Activated CD4-positive, CD25-positive, alpha-beta regulatory T cell treated with anti-CD3 and anti-CD28 coated beads, Interleukin-2, amount 50 U/mL, for 72 hours (primary cell): ENCODE data around the gene SMIM44.
"Not testable (repeated sequence)": the region's sequence is repeated elsewhere in the genome, so short reads cannot be mapped to it uniquely, and the experiment has no call there.

ENCODE experiments used
- DNase-seq: peaks from one replicate; pipeline ENCODE4 v3.0.0; 2021

The SMIM44 gene

DNA sequence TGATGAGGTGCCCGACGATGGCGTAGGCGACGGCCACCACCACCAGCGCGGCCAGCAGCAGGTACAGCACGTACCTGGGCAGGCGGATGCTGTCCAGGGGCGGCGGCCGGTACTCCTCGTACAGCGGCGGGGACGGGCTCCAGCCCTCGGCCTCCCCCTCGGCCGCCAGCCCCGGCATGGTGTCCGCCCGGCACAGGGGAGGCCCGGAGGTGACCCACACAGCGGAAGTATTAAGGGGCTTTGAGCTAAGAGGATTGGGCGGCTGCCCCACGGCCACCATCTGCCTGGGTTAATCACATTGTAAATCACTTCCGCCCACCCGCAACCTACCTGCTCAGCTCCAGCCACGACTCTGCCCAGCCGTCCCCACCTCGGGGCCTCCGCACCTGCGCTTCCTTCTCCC lies at the start of gene SMIM44:
Gene SMIM44, minus strand, starts transcription at position 216 of the 403 bp plus-strand sequence. Its CDS starts 38 bp downstream, at position 178.
- no peak for DNase-seq

GRCh38 chr19:3533033-3533432 lies 49.8 kb upstream of the SMIM44 start:
- no peak for DNase-seq

DNA sequence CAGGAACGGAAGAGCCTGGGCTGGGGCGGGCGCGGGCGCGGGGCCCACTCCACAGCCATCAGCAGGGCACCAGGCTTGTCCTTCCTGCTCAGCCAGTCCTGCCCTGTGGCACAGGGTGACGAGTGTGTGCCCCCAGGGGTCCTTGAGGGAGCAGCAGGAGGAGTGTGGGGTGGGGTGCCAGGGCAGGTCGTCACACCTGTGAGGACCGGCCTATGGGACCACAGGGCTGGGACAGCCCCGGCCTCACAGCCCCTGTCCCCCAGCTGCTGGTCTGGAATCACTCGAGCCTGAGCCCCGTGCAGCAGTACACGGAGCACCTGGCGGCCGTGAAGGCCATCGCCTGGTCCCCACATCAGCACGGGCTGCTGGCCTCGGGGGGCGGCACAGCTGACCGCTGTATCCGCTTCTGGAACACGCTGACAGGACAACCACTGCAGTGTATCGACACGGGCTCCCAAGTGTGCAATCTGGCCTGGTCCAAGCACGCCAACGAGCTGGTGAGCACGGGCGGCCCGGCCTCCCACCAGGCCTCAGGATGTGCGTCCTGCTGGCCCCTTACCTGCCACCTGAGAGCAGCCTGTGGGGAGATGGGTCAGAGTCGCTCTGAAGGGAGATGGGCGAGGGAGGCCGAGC lies 49.0 kb upstream of the SMIM44 start:
- no peak for DNase-seq

DNA sequence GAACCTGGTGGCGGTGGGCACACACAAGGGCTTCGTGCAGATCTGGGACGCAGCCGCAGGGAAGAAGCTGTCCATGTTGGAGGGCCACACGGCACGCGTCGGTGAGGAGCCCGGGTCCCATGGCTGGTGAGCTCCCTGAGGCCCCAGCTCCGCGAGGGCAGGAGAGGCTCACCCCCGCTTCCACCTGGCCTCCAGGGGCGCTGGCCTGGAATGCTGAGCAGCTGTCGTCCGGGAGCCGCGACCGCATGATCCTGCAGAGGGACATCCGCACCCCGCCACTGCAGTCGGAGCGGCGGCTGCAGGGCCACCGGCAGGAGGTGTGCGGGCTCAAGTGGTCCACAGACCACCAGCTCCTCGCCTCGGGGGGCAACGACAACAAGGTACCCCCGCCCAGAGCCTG lies 48.5 kb upstream of the SMIM44 start:
- no peak for DNase-seq

DNA sequence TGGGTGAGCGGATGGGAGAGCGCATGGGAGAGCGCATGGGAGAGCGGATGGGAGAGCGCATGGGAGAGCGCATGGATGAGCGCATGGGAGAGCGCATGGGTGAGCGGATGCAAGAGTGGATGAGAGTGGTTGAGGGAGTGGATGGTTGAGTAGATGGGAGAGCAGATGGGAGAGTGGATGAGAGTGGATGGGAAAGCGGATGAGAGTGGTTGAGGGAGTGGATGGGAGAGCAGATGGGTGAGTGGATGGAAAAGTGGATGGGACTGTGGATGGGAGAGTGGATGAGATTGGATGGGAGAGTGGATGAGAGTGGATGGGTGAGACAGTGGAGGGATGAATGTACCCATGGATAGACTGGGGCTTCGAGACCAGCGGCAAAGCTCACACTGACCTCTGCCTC lies 47.1 kb upstream of the SMIM44 start:
- no peak for DNase-seq

- not testable (repeated sequence) for DNase-seq
Observed at GRCh38 chr19:3529299-3529698, 46.1 kb upstream of the SMIM44 start.

GRCh38 chr19:3528539-3529211 lies 45.4 kb upstream of the SMIM44 start:
- no peak for DNase-seq

GRCh38 chr19:3528080-3528479 lies 44.8 kb upstream of the SMIM44 start:
- DNase-seq: no peak

- no peak for DNase-seq
Observed at GRCh38 chr19:3527238-3527910, 44.1 kb upstream of the SMIM44 start.

DNA sequence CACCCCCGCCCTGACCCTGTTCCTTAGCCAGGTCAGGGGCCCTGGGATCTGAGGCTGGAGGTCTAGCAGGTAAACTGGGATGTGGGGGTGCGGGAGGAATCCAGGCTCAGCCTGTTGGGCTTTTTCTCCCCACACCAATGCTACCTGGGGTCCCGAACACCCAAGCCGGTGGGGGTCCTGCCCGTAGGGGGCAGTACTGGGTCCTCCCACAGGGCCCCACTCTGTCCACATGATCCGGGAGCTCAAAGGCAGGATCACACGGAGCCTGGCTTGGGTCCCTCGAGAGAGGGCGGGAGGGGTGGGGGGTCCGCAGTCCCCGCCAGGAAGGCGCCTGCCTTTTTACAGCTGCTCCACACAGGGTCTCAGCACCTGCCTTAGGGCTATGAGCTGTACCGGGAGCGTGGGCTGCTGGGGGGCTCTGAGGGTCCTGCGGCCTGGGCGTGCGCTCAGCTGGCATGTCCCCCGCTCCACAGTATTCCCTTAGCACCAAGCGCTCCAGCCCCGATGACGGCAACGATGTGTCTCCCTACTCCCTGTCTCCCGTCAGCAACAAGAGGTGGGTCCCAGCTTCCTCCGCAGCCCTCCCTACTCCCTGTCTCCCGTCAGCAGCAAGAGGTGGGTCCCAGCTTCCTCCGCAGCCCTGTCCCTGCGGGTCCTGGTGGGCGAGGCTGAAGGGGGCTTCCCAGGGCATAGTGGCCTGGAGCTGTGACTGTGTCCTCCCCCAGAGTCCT lies 43.4 kb upstream of the SMIM44 start:
- no peak for DNase-seq

- no peak for DNase-seq
Observed at GRCh38 chr19:3524904-3525451, 41.7 kb upstream of the SMIM44 start.

DNA sequence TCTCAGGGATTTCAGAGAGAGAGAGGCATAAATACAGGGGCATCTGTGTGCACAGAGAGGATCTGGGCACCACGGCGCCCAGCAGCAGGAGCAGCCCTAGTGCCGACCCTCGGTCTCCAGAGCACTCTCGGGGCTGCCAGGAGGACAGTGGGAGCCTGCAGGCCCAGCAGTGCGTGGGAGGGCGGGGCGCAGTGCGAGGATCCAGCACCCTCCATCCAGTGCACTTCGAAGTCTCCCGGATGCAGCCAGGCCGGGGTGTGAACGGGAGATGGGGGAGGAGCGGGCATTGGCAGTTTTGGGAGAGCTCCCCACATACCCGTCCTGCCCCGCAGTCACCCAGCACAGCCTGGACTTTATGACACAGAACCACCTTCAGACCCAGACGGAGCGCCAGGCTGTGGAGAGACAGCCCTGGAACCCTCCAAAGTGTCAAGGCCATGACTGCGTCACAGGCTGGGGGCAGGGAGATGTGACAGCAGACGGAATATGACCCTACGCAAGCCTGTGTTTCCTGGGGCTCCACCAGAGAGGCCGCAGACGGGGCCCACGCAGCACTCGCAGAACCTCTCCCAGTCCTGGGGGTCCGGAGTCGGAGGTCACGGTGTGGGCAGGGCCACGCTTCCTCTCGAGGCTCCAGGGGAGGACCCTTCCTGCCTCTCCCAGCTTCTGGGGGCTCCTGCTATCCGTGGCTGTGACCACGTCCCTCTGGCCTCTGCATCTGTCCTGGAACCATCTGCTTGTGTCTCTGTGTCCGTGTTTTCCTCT lies 41.0 kb upstream of the SMIM44 start:
- DNase-seq: no peak

- DNase-seq: no peak
Observed at GRCh38 chr19:3523361-3524077, 40.3 kb upstream of the SMIM44 start.

GRCh38 chr19:3522421-3523360 lies 39.5 kb upstream of the SMIM44 start:
- no peak for DNase-seq

DNA sequence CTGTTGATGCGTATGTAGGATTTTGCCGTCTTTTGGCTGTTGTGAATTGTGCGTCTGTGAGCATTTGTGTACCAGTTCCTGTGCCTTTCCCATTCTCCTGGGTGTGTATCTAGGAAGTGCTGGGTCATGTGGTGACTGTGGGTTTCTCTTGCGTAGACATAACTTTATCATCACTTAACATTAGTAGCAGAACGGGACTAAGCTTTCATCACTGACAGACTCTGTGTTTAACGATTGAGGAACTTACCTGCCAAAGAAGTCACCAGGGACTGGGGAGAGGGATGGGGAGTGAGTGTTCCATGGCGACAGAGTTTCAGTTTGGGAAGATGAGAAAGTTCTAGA lies 37.8 kb upstream of the SMIM44 start:
- no peak for DNase-seq

GRCh38 chr19:3520166-3521103 lies 37.2 kb upstream of the SMIM44 start:
- no peak for DNase-seq

DNA sequence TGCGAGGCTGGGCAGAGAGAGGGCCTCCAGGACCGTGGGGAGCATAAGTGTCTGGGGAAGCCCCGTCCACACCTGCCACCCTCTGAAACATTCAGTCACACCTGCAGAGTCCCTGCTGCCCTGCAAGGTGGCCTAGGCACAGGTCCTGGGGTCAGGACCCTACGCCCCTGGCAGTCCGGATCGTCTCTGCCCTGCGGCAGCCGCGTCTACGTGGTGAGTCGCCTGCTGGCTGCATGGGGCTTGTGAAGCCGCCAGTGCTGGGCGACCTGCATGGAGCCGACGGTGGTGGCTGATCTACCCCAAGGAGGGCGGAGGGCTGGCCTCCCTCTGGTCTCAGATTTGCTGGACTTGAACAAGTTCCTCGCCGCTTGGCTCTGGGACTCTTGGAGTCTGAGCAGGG lies 35.9 kb upstream of the SMIM44 start:
- no peak for DNase-seq

DNA sequence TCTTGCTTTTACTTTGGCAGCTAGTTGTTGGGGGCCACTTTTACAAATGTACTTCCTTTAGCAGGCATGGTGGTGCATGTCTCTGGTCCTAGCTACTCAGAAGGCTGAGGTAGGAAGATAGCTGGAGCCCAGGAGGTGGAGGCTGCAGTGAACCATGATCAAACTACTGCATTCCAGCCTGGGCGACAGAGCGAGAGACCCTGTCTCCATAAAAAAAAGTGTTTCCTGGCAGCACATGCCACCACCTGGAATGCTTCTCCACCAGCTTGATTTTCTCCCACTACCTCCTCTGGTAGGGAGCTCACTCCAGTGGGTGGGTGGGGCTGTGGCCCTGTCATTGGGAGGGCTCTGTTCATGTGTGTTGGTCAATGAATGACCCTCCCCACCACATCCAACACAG lies 35.4 kb upstream of the SMIM44 start:
- DNase-seq: no peak

- DNase-seq: no peak
Observed at GRCh38 chr19:3518255-3518654, 35.0 kb upstream of the SMIM44 start.

DNA sequence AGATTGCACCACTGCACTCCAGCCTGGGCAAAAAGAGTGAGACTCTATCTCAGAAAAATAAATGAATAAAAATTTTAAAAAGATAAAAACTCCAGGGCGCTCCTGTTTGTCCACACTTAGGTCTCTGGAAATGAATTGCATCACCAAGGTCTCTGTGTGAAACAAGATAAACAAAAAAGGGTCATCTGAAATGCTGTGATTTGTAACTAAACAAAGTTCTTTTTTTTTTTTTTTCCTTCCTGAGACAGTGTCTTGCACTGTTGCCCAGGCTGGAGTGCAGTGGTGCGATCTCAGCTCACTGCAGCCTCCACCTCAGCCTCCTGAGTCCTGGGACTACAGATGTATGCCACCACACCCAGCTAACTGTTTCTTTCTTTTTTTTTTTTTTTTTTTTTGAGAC lies 34.4 kb upstream of the SMIM44 start:
- DNase-seq: no peak
